Mononuclear cell (primary cell): ENCODE results near the gene EMC7. TPM values are rescaled to one million over a fixed set of nuclear protein-coding genes. Genes with fewer than 3 reads are reported as not detected.

ENCODE experiments used
- total RNA-seq: library from RNA; depleted of rRNA; stranded (reverse); fragments of >200 nt; gene quantifications from one replicate; pipeline ENCODE4 v1.2.3, GENCODE V29; 2012

Gene EMC7
- total RNA-seq, 1 donor, result 34.7 TPM

Other genes with a start within 250 kb of the EMC7 start
- gene CHRM5, start 133.4 kb downstream of the EMC7 start, total RNA-seq, result not detected
- 5.9 TPM for gene AVEN, start 62.7 kb downstream of the EMC7 start, total RNA-seq
- gene PGBD4, start 221 bp upstream of the EMC7 start, total RNA-seq, result 4.5 TPM
- 12.0 TPM for gene KATNBL1, start 108.2 kb upstream of the EMC7 start, total RNA-seq
- gene EMC4, start 123.2 kb upstream of the EMC7 start, total RNA-seq, result 43.6 TPM
- 87.5 TPM for gene SLC12A6, start 235.9 kb upstream of the EMC7 start, total RNA-seq
- gene NOP10, start 241.3 kb upstream of the EMC7 start, total RNA-seq, result 112 TPM
- gene NUTM1, start 241.5 kb upstream of the EMC7 start, total RNA-seq, result not detected